HepG2 (cell line): Measurements from ENCODE around the gene CDX2. TPM values are rescaled to one million over a fixed set of nuclear protein-coding genes. Genes with fewer than 3 reads are reported as not detected.

Source experiments
- ATAC-seq: fragments of 200-7000 bp; cut with Tn5 transposase; 3 replicates; pipeline ENCODE4 v1.9.1; 2020; ENCODE audit warnings: mild to moderate bottlenecking, moderate library complexity
- BruUV-seq: library from RNA; stranded (reverse); fragments of 400-500 nt; replicated peaks from 2 replicates; lab custom pipeline; 2021; lab: Mats Ljungman, UMichigan
- CTCF ChIA-PET: fragments of 300-600 bp; formaldehyde crosslinking; extraction: SDS; loops from one replicate; lab custom pipeline; 2021; ENCODE audit warnings: low total read pairs, inconsistent platforms, low intra/inter-chr PET ratio; lab: Yijun Ruan, JAX
- POLR2A ChIA-PET: fragments of 350-600 bp; sonication (Branson Sonifier 250); formaldehyde crosslinking; loops from one replicate; lab custom pipeline; 2020; ENCODE audit warnings: antibody characterized with exemption, inconsistent platforms; lab: Yijun Ruan, JAX
- DNase-seq: peaks from one replicate; pipeline ENCODE4 v3.0.0-alpha.2; 2015; ENCODE audit warnings: low spot score
- FAIRE-seq: peaks from 3 replicates; lab custom pipeline; 2011; peaks lifted over from hg19 to GRCh38; lab: Jason Lieb, UNC
- H2AFZ ChIP-seq: one replicate; pipeline ENCODE4 v1.6.1; 2011; ENCODE audit warnings: low read length, inconsistent platforms
- H3K27ac ChIP-seq: fragments of 300-600 bp; 3 replicates; pipeline ENCODE4 v1.8.0; 2011; ENCODE audit warnings: mixed run types, mild to moderate bottlenecking, mixed read lengths, low read length, inconsistent platforms; ENCODE audit not compliant: insufficient read depth; ENCODE audit errors: extremely low read length
- H3K27me3 ChIP-seq, 2 experiments: fragments of 200-600 bp in 1 of 2; 2 replicates in 1 of 2; 3 replicates in 1 of 2; pipeline versions ENCODE4 v1.6.0 to v1.8.0; 2011; ENCODE audit warnings: low read length in 2 of 2, mild to moderate bottlenecking in 2 of 2, moderate library complexity in 2 of 2, inconsistent platforms in 1 of 2; ENCODE audit not compliant: insufficient read depth in 2 of 2, control insufficient read depth in 1 of 2
- H3K36me3 ChIP-seq, 2 experiments: fragments of 200-600 bp in 1 of 2; replicated peaks in 1 of 2; 2 replicates in 1 of 2; 3 replicates in 1 of 2; pipeline versions ENCODE4 v1.5.1 to v1.8.0; 2011; ENCODE audit warnings: low read length in 2 of 2, inconsistent platforms in 1 of 2; ENCODE audit not compliant: insufficient read depth in 2 of 2, control insufficient read depth in 1 of 2
- H3K4me1 ChIP-seq: 2 replicates; pipeline ENCODE4 v1.5.1; 2012; ENCODE audit warnings: low read length, inconsistent platforms; ENCODE audit not compliant: insufficient read depth
- H3K4me2 ChIP-seq: 2 replicates; pipeline ENCODE4 v1.6.0; 2011; ENCODE audit warnings: low read depth, low read length, inconsistent platforms
- H3K4me3 ChIP-seq, 3 experiments: fragments of 200-600 bp in 1 of 3; sonication (generic), shearing (Covaris generic) in 1 of 3; replicated peaks in 1 of 3; 2 replicates each; pipeline ENCODE4 v1.5.1; 2011 to 2016; ENCODE audit warnings: low read length in 3 of 3, inconsistent platforms in 2 of 3, low read depth in 2 of 3, mild to moderate bottlenecking in 2 of 3, control low read depth in 1 of 3, mixed read lengths in 1 of 3; ENCODE audit not compliant: insufficient read depth in 1 of 3
- H3K79me2 ChIP-seq: one replicate; pipeline ENCODE4 v1.6.1; 2011; ENCODE audit warnings: low read length, inconsistent platforms; ENCODE audit not compliant: insufficient read depth
- H3K9ac ChIP-seq: 2 replicates; pipeline ENCODE4 v1.6.0; 2011; ENCODE audit warnings: mild to moderate bottlenecking, low read depth, low read length, inconsistent platforms; ENCODE audit not compliant: insufficient read depth
- H3K9me3 ChIP-seq: 2 replicates; pipeline ENCODE4 v1.5.1; 2012; ENCODE audit warnings: mild to moderate bottlenecking, low read length
- H4K20me1 ChIP-seq: 2 replicates; pipeline ENCODE4 v1.6.0; 2011; ENCODE audit warnings: inconsistent platforms, mild to moderate bottlenecking, low read length, moderate library complexity; ENCODE audit not compliant: insufficient read depth
- GATA4 ChIP-seq: sonication (generic); IDR thresholded peaks from 2 replicates; pipeline ENCODE4 v1.6.1; 2016; ENCODE audit warnings: antibody characterized with exemption, low read depth, borderline replicate concordance
- GTF2F1 ChIP-seq: fragments of 150-350 bp; IDR thresholded peaks from 2 replicates; pipeline ENCODE4 v1.6.1; 2014; ENCODE audit warnings: low read length
- NFE2L2 ChIP-seq: fragments of 150-350 bp; IDR thresholded peaks from 2 replicates; pipeline ENCODE4 v1.6.1; 2014; ENCODE audit warnings: low read length
- STAG1 ChIP-seq: sonication (generic); formaldehyde crosslinking; IDR thresholded peaks from 2 replicates; pipeline ENCODE4 v1.4.0; 2020; ENCODE audit warnings: missing genetic modification reagents
- ZNF121 ChIP-seq: sonication (generic); formaldehyde crosslinking; IDR thresholded peaks from 2 replicates; pipeline ENCODE4 v1.5.0; 2020; ENCODE audit warnings: mild to moderate bottlenecking, missing genetic modification reagents
- ZNF350 ChIP-seq: sonication (generic); formaldehyde crosslinking; IDR thresholded peaks from 2 replicates; pipeline ENCODE4 v1.4.0; 2020; ENCODE audit warnings: mild to moderate bottlenecking, low read depth, missing genetic modification reagents, borderline replicate concordance
- ZNF496 ChIP-seq: sonication (generic); formaldehyde crosslinking; IDR thresholded peaks from 2 replicates; pipeline ENCODE4 v1.8.1; 2023; ENCODE audit warnings: mild to moderate bottlenecking, moderate library complexity, missing genetic modification reagents; ENCODE audit not compliant: insufficient replicate concordance
- WGBS: methylation state at CpG from one replicate; pipeline ENCODE4 v1.1.6; 2017; ENCODE audit warnings: low lambda C conversion rate; 5-methylcytosine and 5-hydroxymethylcytosine counted together
- in situ Hi-C: cut with HindIII; loops from 2 replicates; pipeline ENCODE4 v1.10.0; 2017; ENCODE audit warnings: low pct_unique_long_range_greater_than_20kb; ENCODE audit not compliant: extremely low pct_ligation_motif_present
- intact Hi-C: fragments of 100-400 bp; cut with micrococcal nuclease; formaldehyde crosslinking; loops from one replicate; pipeline ENCODE4 v1.10.0; 2022; ENCODE audit not compliant: unreplicated experiment
- polyA plus RNA-seq, 8 experiments: library from polyadenylated mRNA; depleted of rRNA in 3 of 8; stranded (reverse) in 7 of 8; unstranded in 1 of 8; fragments of >200 nt; fragmentation: Illumina TruSeq in 4 of 8; extraction: Trizol in 4 of 8; gene quantifications; 2 replicates each; pipeline versions ENCODE4 v1.2.1 to v1.2.3, GENCODE V29; 2011 to 2016; ENCODE audit warnings: low read depth in 4 of 8, missing spikeins in 1 of 8, mixed read lengths in 1 of 8; ENCODE audit not compliant: insufficient read depth in 1 of 8
- total RNA-seq, 5 experiments: library from RNA; depleted of rRNA; stranded (reverse); fragments of >200 nt; fragmentation: Illumina TruSeq; extraction: Trizol; gene quantifications; 2 replicates each; pipeline ENCODE4 v1.2.3, GENCODE V29; 2016; ENCODE audit warnings: low read depth in 1 of 5
- TF ChIP-seq, protein P1 (sequence below): sonication (generic); formaldehyde crosslinking; IDR thresholded peaks from 2 replicates; pipeline ENCODE4 v1.9.0; 2022; ENCODE audit warnings: missing genetic modification reagents, mild to moderate bottlenecking, borderline replicate concordance

The CDX2 gene
- total and polyA plus RNA-seq, 2 of the 13 experiments (the other 11 are each of a cell fraction or from before 2014, with no cell fraction given) = 0.04 TPM; not detected in 1

DNA sequence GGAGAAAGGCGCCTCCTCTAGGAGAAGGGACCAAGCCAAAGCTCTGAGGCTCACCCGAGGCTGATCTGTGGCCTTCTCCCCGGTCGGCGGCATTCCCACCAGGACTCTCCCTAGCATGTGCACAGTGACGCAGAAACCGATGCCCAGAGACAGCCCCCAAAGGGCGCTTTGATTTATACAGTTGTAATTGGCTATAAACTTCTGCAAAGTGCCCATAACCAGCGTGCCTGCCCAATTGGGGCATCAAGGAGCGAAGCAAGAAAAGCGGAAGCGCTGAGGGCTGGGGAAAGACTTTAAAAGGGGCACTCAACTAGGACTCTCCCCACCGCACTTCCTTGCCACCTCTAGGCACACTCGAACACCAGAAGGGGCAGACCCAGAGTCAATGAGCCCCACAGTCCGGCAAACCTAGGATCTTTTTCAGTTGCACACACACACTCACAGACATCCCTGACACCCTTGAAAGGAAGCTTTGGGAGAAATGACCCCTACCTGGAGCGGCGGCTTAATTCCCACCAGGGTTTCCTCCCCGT is 1.8 kb downstream of the CDX2 start:
- H2AFZ ChIP-seq = no peak overlapping the region
- no TSS peak for BruUV-seq
- in situ Hi-C loops = loop anchor here (25.0 kb wide), 1 partner anchor 1005 kb away; no protein-coding TSS in a partner anchor
- peaks cover 19 to 65% of the 10 kb centered on the region in 2 experiments for H3K27me3 ChIP-seq
- H3K9ac ChIP-seq = no peak overlapping the region
- H3K4me3 ChIP-seq = peak overlapping the region in 1 of 3 experiments; percentile 60; a peak in 1 of 6 replicates
- ChIA-PET CTCF (no interaction called here), POLR2A (no interaction called here)
- ATAC-seq (no peak), DNase-seq (no peak), FAIRE-seq (no peak)
- H3K36me3 ChIP-seq = no peaks in the 10 kb centered on the region
- H3K4me1 ChIP-seq = peaks cover 38% of the 10 kb centered on the region
- 51% methylated on average over 15 of the region's 18 CpGs for WGBS
- no peaks in the 10 kb centered on the region for H3K79me2 ChIP-seq
- no peaks in the 10 kb centered on the region for H3K9me3 ChIP-seq
- intact Hi-C loops = no loop called here
- no peak for TF ChIP-seq GTF2F1
- TF ChIP-seq STAG1 (CRISPR knock-in tag) = no peak
- TF ChIP-seq ZNF121 (CRISPR knock-in tag) = no peak
- TF ChIP-seq NFE2L2 = no peak
- TF ChIP-seq, protein P1, sequence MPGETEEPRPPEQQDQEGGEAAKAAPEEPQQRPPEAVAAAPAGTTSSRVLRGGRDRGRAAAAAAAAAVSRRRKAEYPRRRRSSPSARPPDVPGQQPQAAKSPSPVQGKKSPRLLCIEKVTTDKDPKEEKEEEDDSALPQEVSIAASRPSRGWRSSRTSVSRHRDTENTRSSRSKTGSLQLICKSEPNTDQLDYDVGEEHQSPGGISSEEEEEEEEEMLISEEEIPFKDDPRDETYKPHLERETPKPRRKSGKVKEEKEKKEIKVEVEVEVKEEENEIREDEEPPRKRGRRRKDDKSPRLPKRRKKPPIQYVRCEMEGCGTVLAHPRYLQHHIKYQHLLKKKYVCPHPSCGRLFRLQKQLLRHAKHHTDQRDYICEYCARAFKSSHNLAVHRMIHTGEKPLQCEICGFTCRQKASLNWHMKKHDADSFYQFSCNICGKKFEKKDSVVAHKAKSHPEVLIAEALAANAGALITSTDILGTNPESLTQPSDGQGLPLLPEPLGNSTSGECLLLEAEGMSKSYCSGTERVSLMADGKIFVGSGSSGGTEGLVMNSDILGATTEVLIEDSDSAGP = no peak
- TF ChIP-seq ZNF350 (CRISPR knock-in tag) = no peak
- no peak for TF ChIP-seq ZNF496 (CRISPR knock-in tag)
- no peak for TF ChIP-seq GATA4
- TF ChIP-seq, all 625 proteins: peak for 0
- Histone ChIP-seq H3K27ac (no peak overlapping the region), H4K20me1 (no peaks in the 10 kb centered on the region), H3K4me2 (0 out of 2 replicates have a peak overlapping the region, but pooled peaks have one; percentile 68)
